WTC11 (cell line): Measurements from ENCODE around the gene MRC1. TPM values are rescaled to one million over a fixed set of nuclear protein-coding genes. Genes with fewer than 3 reads are reported as not detected.

ENCODE experiments used
- ATAC-seq: fragments of 200-7000 bp; cut with Tn5 transposase; 2 replicates; pipeline ENCODE4 v1.10.0; 2021; ENCODE audit warnings: mild to moderate bottlenecking, moderate library complexity
- CTCF ChIA-PET: fragments of 300-600 bp; sonication (Branson Sonifier 250); formaldehyde crosslinking; loops from one replicate; lab custom pipeline; 2021; ENCODE audit warnings: antibody characterized with exemption; lab: Charles Lee
- POLR2A ChIA-PET: fragments of 350-600 bp; sonication (Branson Sonifier 250); formaldehyde crosslinking; loops from one replicate; lab custom pipeline; 2021; ENCODE audit warnings: antibody characterized with exemption; lab: Charles Lee
- DNase-seq: peaks from one replicate; pipeline ENCODE4 v3.0.0; 2021; ENCODE audit warnings: low spot score
- H3K27ac Mint-ChIP-seq: 2 replicates; pipeline ENCODE4 v1.8.0; 2021; ENCODE audit warnings: mixed read lengths
- H3K27me3 Mint-ChIP-seq: 2 replicates; pipeline ENCODE4 v1.8.0; 2021; ENCODE audit warnings: low read depth, mild to moderate bottlenecking, moderate library complexity, mixed read lengths
- H3K36me3 Mint-ChIP-seq: 2 replicates; pipeline ENCODE4 v1.8.0; 2021; ENCODE audit warnings: mixed read lengths
- H3K4me1 Mint-ChIP-seq: 2 replicates; pipeline ENCODE4 v1.8.0; 2022; ENCODE audit warnings: mixed read lengths
- H3K4me3 Mint-ChIP-seq: 2 replicates; pipeline ENCODE4 v1.8.0; 2021; ENCODE audit warnings: mild to moderate bottlenecking, moderate library complexity, mixed read lengths
- H3K9me3 Mint-ChIP-seq: 2 replicates; pipeline ENCODE4 v1.8.0; 2021; ENCODE audit warnings: mixed read lengths
- CREB1 ChIP-seq: sonication (generic); formaldehyde crosslinking; IDR thresholded peaks from 2 replicates; pipeline ENCODE4 v1.8.0; 2023; ENCODE audit warnings: mild to moderate bottlenecking, missing genetic modification reagents
- ESRRA ChIP-seq: sonication (generic); formaldehyde crosslinking; IDR thresholded peaks from 2 replicates; pipeline ENCODE4 v1.8.1; 2022; ENCODE audit warnings: mild to moderate bottlenecking, missing genetic modification reagents, borderline replicate concordance
- ETV6 ChIP-seq: sonication (generic); formaldehyde crosslinking; IDR thresholded peaks from 2 replicates; pipeline ENCODE4 v1.8.1; 2022; ENCODE audit warnings: mild to moderate bottlenecking, missing genetic modification reagents
- FOXP1 ChIP-seq: sonication (generic); formaldehyde crosslinking; IDR thresholded peaks from 2 replicates; pipeline ENCODE4 v1.8.0; 2022; ENCODE audit warnings: missing genetic modification reagents, mild to moderate bottlenecking, moderate library complexity, borderline replicate concordance
- FOXP4 ChIP-seq: sonication (generic); formaldehyde crosslinking; IDR thresholded peaks from 2 replicates; pipeline ENCODE4 v1.8.0; 2022; ENCODE audit warnings: mild to moderate bottlenecking, missing genetic modification reagents
- GTF2I ChIP-seq: fragments of 250-450 bp; sonication (Bioruptor Pico); conservative IDR thresholded peaks from 2 replicates; pipeline ENCODE4 v1.4.0; 2021; ENCODE audit warnings: mild to moderate bottlenecking
- HMGA2 ChIP-seq: fragments of 250-450 bp; sonication (Bioruptor Pico); IDR thresholded peaks from 2 replicates; pipeline ENCODE4 v1.4.0; 2021; ENCODE audit warnings: mild to moderate bottlenecking, moderate library complexity
- JUN ChIP-seq: sonication (generic); formaldehyde crosslinking; IDR thresholded peaks from 2 replicates; pipeline ENCODE4 v1.8.0; 2023; ENCODE audit warnings: mild to moderate bottlenecking, missing genetic modification reagents
- MXD4 ChIP-seq: fragments of 250-450 bp; sonication (Bioruptor Pico); IDR thresholded peaks from 2 replicates; pipeline ENCODE4 v1.8.0; 2021; ENCODE audit warnings: mild to moderate bottlenecking, moderate library complexity, borderline replicate concordance
- NFATC4 ChIP-seq: fragments of 250-450 bp; sonication (Bioruptor Pico); IDR thresholded peaks from 2 replicates; pipeline ENCODE4 v1.9.0; 2021; ENCODE audit warnings: mild to moderate bottlenecking
- NFE2L1 ChIP-seq: sonication (generic); formaldehyde crosslinking; IDR thresholded peaks from 2 replicates; pipeline ENCODE4 v1.8.1; 2023; ENCODE audit warnings: missing genetic modification reagents
- NR1H2 ChIP-seq: sonication (generic); formaldehyde crosslinking; IDR thresholded peaks from 2 replicates; pipeline ENCODE4 v1.9.0; 2021; ENCODE audit warnings: mild to moderate bottlenecking, moderate library complexity, missing genetic modification reagents
- NR2C2 ChIP-seq: sonication (generic); formaldehyde crosslinking; IDR thresholded peaks from 2 replicates; pipeline ENCODE4 v1.8.0; 2022; ENCODE audit warnings: mild to moderate bottlenecking, missing genetic modification reagents
- PRRX2 ChIP-seq: fragments of 250-450 bp; sonication (Bioruptor Pico); IDR thresholded peaks from 2 replicates; pipeline ENCODE4 v1.8.0; 2021; ENCODE audit warnings: mild to moderate bottlenecking
- SOX15 ChIP-seq: fragments of 250-450 bp; sonication (Bioruptor Pico); IDR thresholded peaks from 2 replicates; pipeline ENCODE4 v1.9.0; 2021; ENCODE audit warnings: mild to moderate bottlenecking
- TCF7 ChIP-seq: sonication (generic); formaldehyde crosslinking; IDR thresholded peaks from 2 replicates; pipeline ENCODE4 v1.8.0; 2022; ENCODE audit warnings: mild to moderate bottlenecking, low read depth, missing genetic modification reagents, moderate library complexity
- TEAD4 ChIP-seq: sonication (generic); formaldehyde crosslinking; IDR thresholded peaks from 2 replicates; pipeline ENCODE4 v1.8.0; 2022; ENCODE audit warnings: mild to moderate bottlenecking, missing genetic modification reagents
- ZBTB21 ChIP-seq: sonication (generic); formaldehyde crosslinking; IDR thresholded peaks from 2 replicates; pipeline ENCODE4 v1.8.1; 2023; ENCODE audit warnings: mild to moderate bottlenecking, missing genetic modification reagents, borderline replicate concordance
- ZNF532 ChIP-seq: fragments of 250-450 bp; sonication (Bioruptor Pico); IDR thresholded peaks from 2 replicates; pipeline ENCODE4 v1.9.0; 2021; ENCODE audit warnings: mild to moderate bottlenecking, borderline replicate concordance
- total RNA-seq: library from RNA; stranded (reverse); gene quantifications from 3 replicates; pipeline ENCODE4 v1.2.3, GENCODE V29; 2021
- TF ChIP-seq, protein P1 (sequence below): sonication (generic); formaldehyde crosslinking; IDR thresholded peaks from 2 replicates; pipeline ENCODE4 v1.8.0; 2022; ENCODE audit warnings: missing genetic modification reagents
- TF ChIP-seq, protein P2 (sequence below): sonication (generic); formaldehyde crosslinking; IDR thresholded peaks from 2 replicates; pipeline ENCODE4 v1.8.1; 2023; ENCODE audit warnings: mild to moderate bottlenecking, missing genetic modification reagents, borderline replicate concordance

MRC1 gene
- total RNA-seq, 1 experiment from 2014 or later: 0.33 TPM

DNA sequence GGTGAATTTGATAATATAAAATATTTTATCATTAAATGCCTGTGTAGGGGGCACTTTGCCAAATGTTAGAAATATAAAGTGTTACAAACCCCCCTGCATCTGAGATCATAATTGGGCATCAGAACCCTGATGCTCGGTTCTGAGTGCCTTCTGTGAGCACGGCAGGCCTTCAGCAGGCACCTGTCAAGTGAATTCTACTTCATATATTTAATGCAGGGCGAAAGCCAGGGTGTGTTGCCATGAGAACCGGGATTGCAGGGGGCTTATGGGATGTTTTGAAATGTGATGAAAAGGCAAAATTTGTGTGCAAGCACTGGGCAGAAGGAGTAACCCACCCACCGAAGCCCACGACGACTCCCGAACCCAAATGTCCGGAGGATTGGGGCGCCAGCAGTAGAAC, 57.2 kb downstream of the MRC1 start:
- no peak overlapping the region for H3K4me3 Mint-ChIP-seq
- DNase-seq: no peak
- no peak overlapping the region for H3K27ac Mint-ChIP-seq
- POLR2A ChIA-PET: no interaction called here
- H3K4me1 Mint-ChIP-seq: no peaks in the 10 kb centered on the region
- TF ChIP-seq CREB1 (CRISPR knock-in tag) (no peak), JUN (CRISPR knock-in tag) (no peak), ETV6 (no peak), ESRRA (CRISPR knock-in tag) (no peak), ZBTB21 (CRISPR knock-in tag) (no peak), NR2C2 (no peak), SOX15 (CRISPR knock-in tag) (no peak), NR1H2 (CRISPR knock-in tag) (no peak), HMGA2 (CRISPR knock-in tag) (no peak), NFE2L1 (CRISPR knock-in tag) (no peak), TEAD4 (CRISPR knock-in tag) (no peak), MXD4 (CRISPR knock-in tag) (no peak), NFATC4 (no peak), TCF7 (CRISPR knock-in tag) (no peak), PRRX2 (CRISPR knock-in tag) (no peak), FOXP4 (CRISPR knock-in tag) (no peak), GTF2I (no peak), FOXP1 (no peak)
- TF ChIP-seq, protein P1, sequence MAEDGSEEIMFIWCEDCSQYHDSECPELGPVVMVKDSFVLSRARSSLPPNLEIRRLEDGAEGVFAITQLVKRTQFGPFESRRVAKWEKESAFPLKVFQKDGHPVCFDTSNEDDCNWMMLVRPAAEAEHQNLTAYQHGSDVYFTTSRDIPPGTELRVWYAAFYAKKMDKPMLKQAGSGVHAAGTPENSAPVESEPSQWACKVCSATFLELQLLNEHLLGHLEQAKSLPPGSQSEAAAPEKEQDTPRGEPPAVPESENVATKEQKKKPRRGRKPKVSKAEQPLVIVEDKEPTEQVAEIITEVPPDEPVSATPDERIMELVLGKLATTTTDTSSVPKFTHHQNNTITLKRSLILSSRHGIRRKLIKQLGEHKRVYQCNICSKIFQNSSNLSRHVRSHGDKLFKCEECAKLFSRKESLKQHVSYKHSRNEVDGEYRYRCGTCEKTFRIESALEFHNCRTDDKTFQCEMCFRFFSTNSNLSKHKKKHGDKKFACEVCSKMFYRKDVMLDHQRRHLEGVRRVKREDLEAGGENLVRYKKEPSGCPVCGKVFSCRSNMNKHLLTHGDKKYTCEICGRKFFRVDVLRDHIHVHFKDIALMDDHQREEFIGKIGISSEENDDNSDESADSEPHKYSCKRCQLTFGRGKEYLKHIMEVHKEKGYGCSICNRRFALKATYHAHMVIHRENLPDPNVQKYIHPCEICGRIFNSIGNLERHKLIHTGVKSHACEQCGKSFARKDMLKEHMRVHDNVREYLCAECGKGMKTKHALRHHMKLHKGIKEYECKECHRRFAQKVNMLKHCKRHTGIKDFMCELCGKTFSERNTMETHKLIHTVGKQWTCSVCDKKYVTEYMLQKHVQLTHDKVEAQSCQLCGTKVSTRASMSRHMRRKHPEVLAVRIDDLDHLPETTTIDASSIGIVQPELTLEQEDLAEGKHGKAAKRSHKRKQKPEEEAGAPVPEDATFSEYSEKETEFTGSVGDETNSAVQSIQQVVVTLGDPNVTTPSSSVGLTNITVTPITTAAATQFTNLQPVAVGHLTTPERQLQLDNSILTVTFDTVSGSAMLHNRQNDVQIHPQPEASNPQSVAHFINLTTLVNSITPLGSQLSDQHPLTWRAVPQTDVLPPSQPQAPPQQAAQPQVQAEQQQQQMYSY: no peak
- TF ChIP-seq, protein P2, sequence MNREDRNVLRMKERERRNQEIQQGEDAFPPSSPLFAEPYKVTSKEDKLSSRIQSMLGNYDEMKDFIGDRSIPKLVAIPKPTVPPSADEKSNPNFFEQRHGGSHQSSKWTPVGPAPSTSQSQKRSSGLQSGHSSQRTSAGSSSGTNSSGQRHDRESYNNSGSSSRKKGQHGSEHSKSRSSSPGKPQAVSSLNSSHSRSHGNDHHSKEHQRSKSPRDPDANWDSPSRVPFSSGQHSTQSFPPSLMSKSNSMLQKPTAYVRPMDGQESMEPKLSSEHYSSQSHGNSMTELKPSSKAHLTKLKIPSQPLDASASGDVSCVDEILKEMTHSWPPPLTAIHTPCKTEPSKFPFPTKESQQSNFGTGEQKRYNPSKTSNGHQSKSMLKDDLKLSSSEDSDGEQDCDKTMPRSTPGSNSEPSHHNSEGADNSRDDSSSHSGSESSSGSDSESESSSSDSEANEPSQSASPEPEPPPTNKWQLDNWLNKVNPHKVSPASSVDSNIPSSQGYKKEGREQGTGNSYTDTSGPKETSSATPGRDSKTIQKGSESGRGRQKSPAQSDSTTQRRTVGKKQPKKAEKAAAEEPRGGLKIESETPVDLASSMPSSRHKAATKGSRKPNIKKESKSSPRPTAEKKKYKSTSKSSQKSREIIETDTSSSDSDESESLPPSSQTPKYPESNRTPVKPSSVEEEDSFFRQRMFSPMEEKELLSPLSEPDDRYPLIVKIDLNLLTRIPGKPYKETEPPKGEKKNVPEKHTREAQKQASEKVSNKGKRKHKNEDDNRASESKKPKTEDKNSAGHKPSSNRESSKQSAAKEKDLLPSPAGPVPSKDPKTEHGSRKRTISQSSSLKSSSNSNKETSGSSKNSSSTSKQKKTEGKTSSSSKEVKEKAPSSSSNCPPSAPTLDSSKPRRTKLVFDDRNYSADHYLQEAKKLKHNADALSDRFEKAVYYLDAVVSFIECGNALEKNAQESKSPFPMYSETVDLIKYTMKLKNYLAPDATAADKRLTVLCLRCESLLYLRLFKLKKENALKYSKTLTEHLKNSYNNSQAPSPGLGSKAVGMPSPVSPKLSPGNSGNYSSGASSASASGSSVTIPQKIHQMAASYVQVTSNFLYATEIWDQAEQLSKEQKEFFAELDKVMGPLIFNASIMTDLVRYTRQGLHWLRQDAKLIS: no peak
- H3K9me3 Mint-ChIP-seq: no peaks in the 10 kb centered on the region
- ATAC-seq: no peak
- H3K27me3 Mint-ChIP-seq: no peaks in the 10 kb centered on the region; the same call in 1 of the 2 replicates
- CTCF ChIA-PET: no interaction called here
- no peaks in the 10 kb centered on the region for H3K36me3 Mint-ChIP-seq

GRCh38 chr10:17867056-17867455, 57.9 kb downstream of the MRC1 start:
- no peak overlapping the region for H3K4me3 Mint-ChIP-seq
- H3K4me1 Mint-ChIP-seq: no peaks in the 10 kb centered on the region
- ATAC-seq (no peak), DNase-seq (no peak)
- CTCF ChIA-PET: no interaction called here
- POLR2A ChIA-PET: no interaction called here
- no peak overlapping the region for H3K27ac Mint-ChIP-seq
- no peaks in the 10 kb centered on the region for H3K9me3 Mint-ChIP-seq
- no peaks in the 10 kb centered on the region; the same call in 1 of the 2 replicates for H3K27me3 Mint-ChIP-seq
- no peak for TF ChIP-seq HMGA2 (CRISPR knock-in tag)
- TF ChIP-seq ZNF532 (CRISPR knock-in tag): no peak
- TF ChIP-seq, all 79 proteins: peak for 0
- H3K36me3 Mint-ChIP-seq: no peaks in the 10 kb centered on the region
